Psoas muscle (tissue), 8 donors: ENCODE data around the gene R3HDM2. TPM values are rescaled to one million over a fixed set of nuclear protein-coding genes. Genes with fewer than 3 reads are reported as not detected.

Experiments
- ATAC-seq, 4 donors: fragments of 200-7000 bp; cut with Tn5 transposase; one replicate each; pipeline ENCODE4 v1.9.1; 2020; ENCODE audit warnings: moderate library complexity in 3 of 4, mild to moderate bottlenecking in 2 of 4
- DNase-seq, 2 donors: peaks; one replicate each; pipeline ENCODE4 v3.0.0-alpha.2; 2020
- H3K27ac ChIP-seq: fragments of 200-600 bp; one replicate; pipeline ENCODE4 v1.8.0; 2022
- H3K27me3 ChIP-seq, 3 donors: fragments of 200-600 bp in 1 of 3; one replicate each; pipeline versions ENCODE4 v1.6.1 to v1.8.0; 2013 to 2022; ENCODE audit warnings: low read length in 2 of 3, mild to moderate bottlenecking in 2 of 3, moderate library complexity in 1 of 3; ENCODE audit not compliant: insufficient read depth in 3 of 3
- H3K36me3 ChIP-seq, 2 donors: fragments of 200-600 bp in 1 of 2; one replicate each; pipeline versions ENCODE4 v1.6.1 to v1.8.0; 2013 to 2022; ENCODE audit warnings: low read depth in 1 of 2, mild to moderate bottlenecking in 1 of 2, moderate library complexity in 1 of 2; ENCODE audit not compliant: insufficient read depth in 1 of 2
- H3K4me1 ChIP-seq: fragments of 200-600 bp; one replicate; pipeline ENCODE4 v1.8.0; 2022
- H3K4me3 ChIP-seq: fragments of 200-600 bp; one replicate; pipeline ENCODE4 v1.8.0; 2022; ENCODE audit warnings: mild to moderate bottlenecking
- H3K9me3 ChIP-seq: fragments of 200-600 bp; one replicate; pipeline ENCODE4 v1.8.0; 2022
- WGBS, 3 donors: extraction: QIAGEN DNeasy Blood & Tissue Kit; methylation state at CpG; one replicate each; pipeline versions ENCODE4 v1.1.6 to v1.1.7; 2013; 5-methylcytosine and 5-hydroxymethylcytosine counted together
- intact Hi-C, 2 donors: fragments of 100-400 bp; cut with DNase I; formaldehyde crosslinking; loops; one replicate each; pipeline versions ENCODE4 v1.11.0 to v1.14.2; 2022
- polyA plus RNA-seq, 3 donors: library from polyadenylated mRNA; stranded (reverse); fragments of 200-250 nt; gene quantifications; one replicate each; pipeline ENCODE4 v1.2.3, GENCODE V29; 2013
- total RNA-seq, 4 donors: library from RNA; stranded (reverse); fragmentation: NEBNext Ultra II Directional in 2 of 4; extraction: Animal tissue kit (Norgen Biotek cat#: 25700) in 2 of 4; gene quantifications; one replicate each; pipeline versions ENCODE4 v1.2.1 to v1.2.4, GENCODE V29; 2021 to 2023
- TF ChIP-seq, protein P1 (sequence below): fragments of 200-600 bp; IDR thresholded peaks from one replicate; pipeline ENCODE4 v1.8.0; 2022; ENCODE audit warnings: antibody characterized with exemption
- donor health status: healthy with polysubstance abuse.
- donor health status: DM: no; HTN: no; CAD: no; lungs with moderate emphysema.
- donor health status: Bipolar disorder and iron deficiency.
- donor health status: healthy.
- donor health status: DM: yes; HTN: yes; CAD: no.
- donor health status: DM: no; HTN: no; CAD: no.
- donor health status: DM: no; HTN: no; CAD: no.
- donor health status: DM: yes; HTN: yes; CAD: no.

R3HDM2 gene
- total and polyA plus RNA-seq, 7 donors, result 12.1 to 64.9 (median 41.4) TPM

DNA sequence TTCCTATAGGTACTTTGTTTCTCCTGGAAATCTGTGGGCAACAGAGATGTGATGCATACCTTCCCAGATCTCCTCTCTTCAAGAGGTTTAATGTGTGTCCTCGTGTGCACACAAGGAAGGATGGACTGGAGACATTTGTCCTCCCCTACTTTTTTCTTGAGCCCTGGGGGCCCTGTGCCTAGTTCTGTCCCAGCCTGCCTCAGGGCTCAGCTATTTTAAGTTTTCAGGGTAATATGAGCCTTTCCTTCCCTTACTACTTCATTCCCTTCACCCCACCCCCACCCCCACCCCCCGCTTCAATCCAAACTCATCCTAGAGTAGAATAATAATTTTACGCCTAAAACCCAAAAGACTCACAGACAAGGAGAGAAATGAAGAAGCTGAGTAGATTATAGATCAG is 180.3 kb downstream of the R3HDM2 start:
- ATAC-seq (peak; percentile 76 to 84 (median 80)), DNase-seq (peak in 1 of 2 donors; percentile 66)
- Histone ChIP-seq H3K36me3 (peaks cover 0 to 59% of the 10 kb centered on the region in 2 donors), H3K4me1 (peaks cover 14% of the 10 kb centered on the region), H3K4me3 (peak overlapping the region; percentile 87), H3K9me3 (no peaks in the 10 kb centered on the region), H3K27ac (peak overlapping the region; percentile 98), H3K27me3 (no peaks in the 10 kb centered on the region)
- intact Hi-C loops, result no loop called here
- TF ChIP-seq, protein P1, sequence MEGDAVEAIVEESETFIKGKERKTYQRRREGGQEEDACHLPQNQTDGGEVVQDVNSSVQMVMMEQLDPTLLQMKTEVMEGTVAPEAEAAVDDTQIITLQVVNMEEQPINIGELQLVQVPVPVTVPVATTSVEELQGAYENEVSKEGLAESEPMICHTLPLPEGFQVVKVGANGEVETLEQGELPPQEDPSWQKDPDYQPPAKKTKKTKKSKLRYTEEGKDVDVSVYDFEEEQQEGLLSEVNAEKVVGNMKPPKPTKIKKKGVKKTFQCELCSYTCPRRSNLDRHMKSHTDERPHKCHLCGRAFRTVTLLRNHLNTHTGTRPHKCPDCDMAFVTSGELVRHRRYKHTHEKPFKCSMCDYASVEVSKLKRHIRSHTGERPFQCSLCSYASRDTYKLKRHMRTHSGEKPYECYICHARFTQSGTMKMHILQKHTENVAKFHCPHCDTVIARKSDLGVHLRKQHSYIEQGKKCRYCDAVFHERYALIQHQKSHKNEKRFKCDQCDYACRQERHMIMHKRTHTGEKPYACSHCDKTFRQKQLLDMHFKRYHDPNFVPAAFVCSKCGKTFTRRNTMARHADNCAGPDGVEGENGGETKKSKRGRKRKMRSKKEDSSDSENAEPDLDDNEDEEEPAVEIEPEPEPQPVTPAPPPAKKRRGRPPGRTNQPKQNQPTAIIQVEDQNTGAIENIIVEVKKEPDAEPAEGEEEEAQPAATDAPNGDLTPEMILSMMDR, result no peak
- WGBS, 3 donors, result 19 to 29% (median 28%) methylated on average over 3 of the region's 3 CpGs

DNA sequence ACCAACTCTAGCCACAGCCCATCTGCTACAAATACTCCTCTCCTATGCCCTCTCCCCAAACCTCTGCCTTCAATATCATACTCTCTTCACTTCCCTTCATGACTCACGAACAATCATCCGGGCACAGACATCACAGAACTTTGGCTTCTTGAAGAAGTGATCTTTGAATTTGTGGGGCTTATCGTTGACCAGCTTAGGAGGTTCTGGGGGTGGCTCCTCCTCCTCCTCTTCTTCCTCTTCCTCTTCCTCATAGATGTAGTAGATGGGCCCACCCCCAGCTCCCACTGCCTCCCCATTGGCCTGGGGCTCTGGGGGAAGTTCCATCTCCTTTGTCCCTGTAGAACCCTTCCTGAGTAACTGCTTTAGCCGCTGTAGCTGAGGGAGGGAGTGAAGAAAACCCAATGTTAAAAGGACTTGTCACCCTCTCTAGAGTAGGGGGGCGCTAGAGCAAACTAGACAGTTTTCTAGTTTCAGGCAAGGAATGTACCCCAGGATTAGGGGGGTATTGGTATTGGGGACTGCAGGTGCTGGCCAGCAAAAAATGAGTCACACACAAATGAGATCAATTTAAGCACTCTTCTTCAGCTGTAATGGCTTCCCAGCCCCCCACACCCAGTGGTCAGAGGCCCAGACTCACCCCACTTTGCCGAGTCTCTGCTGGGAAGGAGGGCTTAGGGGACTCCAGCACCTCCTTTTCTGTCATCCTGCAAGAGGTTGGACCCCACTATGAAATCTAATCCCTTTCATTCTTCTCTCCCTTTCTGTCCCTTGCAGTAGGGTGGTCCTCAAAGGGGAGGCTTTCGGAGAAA is 181.7 kb downstream of the R3HDM2 start:
- DNase-seq (peak in 1 of 2 donors; percentile 55), ATAC-seq (peak in 1 of 4 donors; percentile 15)
- TF ChIP-seq, protein P1, result no peak
- H3K27me3 ChIP-seq, result no peaks in the 10 kb centered on the region
- H3K27ac ChIP-seq, result peak overlapping the region; percentile 98
- H3K4me3 ChIP-seq, result peak overlapping the region; percentile 87
- H3K9me3 ChIP-seq, result no peaks in the 10 kb centered on the region
- intact Hi-C loops, result no loop called here
- H3K36me3 ChIP-seq, result peaks cover 0 to 60% of the 10 kb centered on the region in 2 donors
- 31 to 38% (median 34%) methylated on average over 7 of the region's 7 CpGs for WGBS, 3 donors
- H3K4me1 ChIP-seq, result peaks cover 22% of the 10 kb centered on the region

DNA sequence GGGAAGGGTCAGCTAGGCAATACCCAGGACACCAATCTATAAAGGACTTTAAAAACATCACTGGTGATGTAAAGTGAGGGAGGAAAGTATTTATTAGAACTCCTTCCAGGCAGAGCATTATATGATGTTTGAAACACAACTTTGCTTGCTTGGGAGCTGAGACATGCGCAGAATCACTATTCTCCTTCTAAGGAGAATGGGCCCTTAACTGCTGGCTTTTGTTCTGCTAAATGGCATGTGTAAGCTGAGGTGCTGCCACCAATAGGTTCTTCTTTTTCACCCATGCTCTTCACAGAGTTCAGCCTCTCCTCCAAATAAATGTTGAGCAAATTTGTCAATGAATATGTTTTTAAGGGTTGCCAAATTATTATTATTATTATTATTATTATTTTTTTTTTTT is 183.8 kb downstream of the R3HDM2 start:
- no peaks in the 10 kb centered on the region for H3K9me3 ChIP-seq
- H3K27ac ChIP-seq, result peak overlapping the region; percentile 58
- no peak for DNase-seq
- TF ChIP-seq, protein P1, result no peak
- peaks cover 0 to 68% of the 10 kb centered on the region in 2 donors for H3K36me3 ChIP-seq
- no peak for ATAC-seq
- 95 to 100% (median 97%) methylated on average over 1 of the region's 1 CpG for WGBS, 3 donors
- intact Hi-C loops, result no loop called here
- peak overlapping the region; percentile 87 for H3K4me3 ChIP-seq
- H3K4me1 ChIP-seq, result peaks cover 40% of the 10 kb centered on the region
- H3K27me3 ChIP-seq, result peaks cover 0 to under 1% (median 0%) of the 10 kb centered on the region in 3 donors

DNA sequence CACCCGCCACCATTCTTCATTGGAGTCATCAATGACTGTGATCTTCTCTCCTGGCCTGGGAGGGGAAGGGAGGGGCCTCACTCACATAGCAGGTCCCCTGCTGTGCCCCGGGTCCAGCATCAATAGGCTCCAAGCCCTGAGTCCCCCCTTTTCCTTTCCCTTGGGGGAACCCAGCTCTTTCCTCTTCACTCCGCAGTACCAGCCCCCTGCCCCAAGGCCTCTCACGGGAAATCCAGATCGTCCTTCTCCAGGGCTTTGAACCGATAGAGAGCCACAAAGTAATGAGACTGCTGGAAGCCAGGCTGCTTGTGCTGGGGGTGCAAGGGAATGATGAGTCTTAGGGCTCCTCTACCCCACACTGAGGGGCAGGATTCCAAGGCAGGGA is 186.5 kb downstream of the R3HDM2 start:
- Histone ChIP-seq H3K27me3 (peaks cover 0 to 2% (median 0%) of the 10 kb centered on the region in 3 donors), H3K4me1 (peaks cover 65% of the 10 kb centered on the region), H3K27ac (peak overlapping the region; percentile 68), H3K36me3 (peaks cover 0 to 60% of the 10 kb centered on the region in 2 donors), H3K4me3 (peak overlapping the region; percentile 56), H3K9me3 (no peaks in the 10 kb centered on the region)
- ATAC-seq (no peak), DNase-seq (peak in 1 of 2 donors; percentile 39)
- intact Hi-C loops, result no loop called here
- TF ChIP-seq, protein P1, result no peak
- 45 to 54% (median 53%) methylated on average over 6 of the region's 6 CpGs for WGBS, 3 donors
